CD4-positive, alpha-beta T cell treated with Interleukin-1 beta for 1 hour (primary cell): ENCODE data around the gene ZNF557.

Experiments used
- DNase-seq, 2 donors: peaks; one replicate each; pipeline ENCODE4 v3.0.0-alpha.2; 2020 to 2022

ZNF557 gene

GRCh38 chr19:7130043-7130442 is 60.5 kb downstream of the ZNF557 start:
- DNase-seq, result no peak

DNA sequence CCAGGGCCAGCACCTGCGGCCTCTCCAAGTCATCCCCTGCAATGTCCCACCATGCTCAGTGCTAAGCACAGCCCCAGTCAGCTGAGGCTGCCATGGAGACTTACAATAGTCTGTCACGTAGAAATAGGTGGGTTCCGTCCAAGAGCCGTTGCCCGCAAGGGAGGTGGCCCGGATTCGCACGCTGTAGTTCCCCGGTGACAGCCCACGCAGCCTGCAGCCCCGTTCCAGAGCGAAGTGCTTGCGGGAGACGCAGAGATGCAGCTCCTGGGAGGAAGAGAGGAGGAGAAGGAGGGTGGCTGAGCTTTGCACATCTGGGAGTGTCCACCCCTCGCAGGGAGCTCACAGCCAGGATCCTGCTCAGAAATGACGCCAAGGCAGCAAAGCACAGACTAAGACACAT is 62.6 kb downstream of the ZNF557 start:
- DNase-seq, result no peak

- DNase-seq, result no peak
These were observed 67.6 kb downstream of the ZNF557 start for GRCh38 chr19:7137120-7137519.
